Measurements from ENCODE around the gene C1orf232. TPM values are rescaled to one million over a fixed set of nuclear protein-coding genes. Genes with fewer than 3 reads are reported as not detected.

C1orf232 gene
- total and polyA plus RNA-seq, 2 of the 13 experiments (the other 11 are each of a cell fraction or from before 2014, with no cell fraction given): not detected

DNA sequence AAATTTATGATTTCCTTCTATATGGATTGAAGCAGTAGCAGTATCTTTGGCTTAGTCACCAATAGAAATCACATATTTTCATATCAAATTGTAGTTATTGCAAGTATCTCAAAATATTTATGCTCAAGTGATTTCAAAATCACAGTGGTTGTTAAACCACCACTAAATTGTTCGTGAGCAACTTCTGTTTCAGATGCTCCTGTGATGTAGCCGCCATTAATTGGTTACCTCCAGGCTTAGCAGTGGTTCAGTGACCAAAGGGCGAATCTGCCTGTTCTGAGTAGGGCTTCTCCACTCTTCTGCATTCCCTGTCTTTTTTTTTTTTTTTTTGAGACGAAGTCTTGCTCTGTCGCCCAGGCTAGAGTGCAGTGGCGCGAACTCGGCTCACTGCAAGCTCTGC is 6.6 kb upstream of the C1orf232 start:
- Histone ChIP-seq H4K20me1 (ENCODE audit: insufficient read depth, low read length) (no peaks in the 10 kb centered on the region), H3K9me3 (ENCODE audit: low read length) (no peaks in the 10 kb centered on the region), H3K36me3 (replicated peaks in 1 of 2; ENCODE audit: control insufficient read depth in 1 of 2, insufficient read depth in 2 of 2, low read length in 2 of 2) (no peaks in the 10 kb centered on the region), H3K4me2 (ENCODE audit: low read depth, low read length) (no peak overlapping the region), H3K79me2 (ENCODE audit: insufficient read depth, low read length) (peaks cover 3% of the 10 kb centered on the region), H2AFZ (ENCODE audit: low read length) (no peak overlapping the region), H3K27ac (ENCODE audit: extremely low read length, insufficient read depth, low read length) (no peak overlapping the region), H3K4me3 (replicated peaks in 1 of 3; ENCODE audit: insufficient read depth in 1 of 3, low read depth in 2 of 3, low read length in 3 of 3) (no peak overlapping the region), H3K9ac (ENCODE audit: insufficient read depth, low read depth, low read length) (no peak overlapping the region), H3K4me1 (ENCODE audit: insufficient read depth, low read length) (peaks cover 35% of the 10 kb centered on the region), H3K27me3 (ENCODE audit: control insufficient read depth in 1 of 2, insufficient read depth in 2 of 2, low read length in 2 of 2) (no peaks in the 10 kb centered on the region; a peak in 1 of 5 replicates)
- POLR2A ChIA-PET: interaction anchor here (1.2 kb wide), 1 partner anchor 257 kb away, joined by 4 read pairs; the partner anchor contains the start of gene DHDDS
- BruUV-seq (replicated peaks): no TSS peak
- FAIRE-seq (no peak), ATAC-seq (no peak), DNase-seq (ENCODE audit: low spot score) (no peak)
- 42% methylated on average over 8 of the region's 8 CpGs for WGBS (ENCODE audit: low lambda C conversion rate)
- intact Hi-C loops (cut with micrococcal nuclease; ENCODE audit: unreplicated experiment): no loop called here
- CTCF ChIA-PET (ENCODE audit: low intra/inter-chr PET ratio, low total read pairs): no interaction called here
- in situ Hi-C loops (cut with HindIII; ENCODE audit: extremely low pct_ligation_motif_present, low pct_unique_long_range_greater_than_20kb): no loop called here
- TF ChIP-seq, protein P1, sequence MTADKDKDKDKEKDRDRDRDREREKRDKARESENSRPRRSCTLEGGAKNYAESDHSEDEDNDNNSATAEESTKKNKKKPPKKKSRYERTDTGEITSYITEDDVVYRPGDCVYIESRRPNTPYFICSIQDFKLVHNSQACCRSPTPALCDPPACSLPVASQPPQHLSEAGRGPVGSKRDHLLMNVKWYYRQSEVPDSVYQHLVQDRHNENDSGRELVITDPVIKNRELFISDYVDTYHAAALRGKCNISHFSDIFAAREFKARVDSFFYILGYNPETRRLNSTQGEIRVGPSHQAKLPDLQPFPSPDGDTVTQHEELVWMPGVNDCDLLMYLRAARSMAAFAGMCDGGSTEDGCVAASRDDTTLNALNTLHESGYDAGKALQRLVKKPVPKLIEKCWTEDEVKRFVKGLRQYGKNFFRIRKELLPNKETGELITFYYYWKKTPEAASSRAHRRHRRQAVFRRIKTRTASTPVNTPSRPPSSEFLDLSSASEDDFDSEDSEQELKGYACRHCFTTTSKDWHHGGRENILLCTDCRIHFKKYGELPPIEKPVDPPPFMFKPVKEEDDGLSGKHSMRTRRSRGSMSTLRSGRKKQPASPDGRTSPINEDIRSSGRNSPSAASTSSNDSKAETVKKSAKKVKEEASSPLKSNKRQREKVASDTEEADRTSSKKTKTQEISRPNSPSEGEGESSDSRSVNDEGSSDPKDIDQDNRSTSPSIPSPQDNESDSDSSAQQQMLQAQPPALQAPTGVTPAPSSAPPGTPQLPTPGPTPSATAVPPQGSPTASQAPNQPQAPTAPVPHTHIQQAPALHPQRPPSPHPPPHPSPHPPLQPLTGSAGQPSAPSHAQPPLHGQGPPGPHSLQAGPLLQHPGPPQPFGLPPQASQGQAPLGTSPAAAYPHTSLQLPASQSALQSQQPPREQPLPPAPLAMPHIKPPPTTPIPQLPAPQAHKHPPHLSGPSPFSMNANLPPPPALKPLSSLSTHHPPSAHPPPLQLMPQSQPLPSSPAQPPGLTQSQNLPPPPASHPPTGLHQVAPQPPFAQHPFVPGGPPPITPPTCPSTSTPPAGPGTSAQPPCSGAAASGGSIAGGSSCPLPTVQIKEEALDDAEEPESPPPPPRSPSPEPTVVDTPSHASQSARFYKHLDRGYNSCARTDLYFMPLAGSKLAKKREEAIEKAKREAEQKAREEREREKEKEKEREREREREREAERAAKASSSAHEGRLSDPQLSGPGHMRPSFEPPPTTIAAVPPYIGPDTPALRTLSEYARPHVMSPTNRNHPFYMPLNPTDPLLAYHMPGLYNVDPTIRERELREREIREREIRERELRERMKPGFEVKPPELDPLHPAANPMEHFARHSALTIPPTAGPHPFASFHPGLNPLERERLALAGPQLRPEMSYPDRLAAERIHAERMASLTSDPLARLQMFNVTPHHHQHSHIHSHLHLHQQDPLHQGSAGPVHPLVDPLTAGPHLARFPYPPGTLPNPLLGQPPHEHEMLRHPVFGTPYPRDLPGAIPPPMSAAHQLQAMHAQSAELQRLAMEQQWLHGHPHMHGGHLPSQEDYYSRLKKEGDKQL (CRISPR knock-in tag; IDR thresholded peaks at IDR 0.05; ENCODE audit: low read depth): no peak
- TF ChIP-seq JDP2 (CRISPR knock-in tag; IDR thresholded peaks at IDR 0.05; ENCODE audit: borderline replicate concordance): no peak
- TF ChIP-seq NCOA5 (CRISPR knock-in tag; IDR thresholded peaks at IDR 0.05): no peak
- no peak for TF ChIP-seq ZNF383 (CRISPR knock-in tag; IDR thresholded peaks at IDR 0.05; ENCODE audit: borderline replicate concordance)
- no peak for TF ChIP-seq SMAD3 (CRISPR knock-in tag; IDR thresholded peaks at IDR 0.05)
- no peak for TF ChIP-seq ZMAT3 (CRISPR knock-in tag; conservative IDR thresholded peaks at IDR 0.05)
- TF ChIP-seq MLX (CRISPR knock-in tag; IDR thresholded peaks at IDR 0.05): no peak
- no peak for TF ChIP-seq ZNF891 (CRISPR knock-in tag; IDR thresholded peaks at IDR 0.05)
- TF ChIP-seq, protein P2, sequence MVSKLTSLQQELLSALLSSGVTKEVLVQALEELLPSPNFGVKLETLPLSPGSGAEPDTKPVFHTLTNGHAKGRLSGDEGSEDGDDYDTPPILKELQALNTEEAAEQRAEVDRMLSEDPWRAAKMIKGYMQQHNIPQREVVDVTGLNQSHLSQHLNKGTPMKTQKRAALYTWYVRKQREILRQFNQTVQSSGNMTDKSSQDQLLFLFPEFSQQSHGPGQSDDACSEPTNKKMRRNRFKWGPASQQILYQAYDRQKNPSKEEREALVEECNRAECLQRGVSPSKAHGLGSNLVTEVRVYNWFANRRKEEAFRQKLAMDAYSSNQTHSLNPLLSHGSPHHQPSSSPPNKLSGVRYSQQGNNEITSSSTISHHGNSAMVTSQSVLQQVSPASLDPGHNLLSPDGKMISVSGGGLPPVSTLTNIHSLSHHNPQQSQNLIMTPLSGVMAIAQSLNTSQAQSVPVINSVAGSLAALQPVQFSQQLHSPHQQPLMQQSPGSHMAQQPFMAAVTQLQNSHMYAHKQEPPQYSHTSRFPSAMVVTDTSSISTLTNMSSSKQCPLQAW (CRISPR knock-in tag; IDR thresholded peaks at IDR 0.05): no peak
- TF ChIP-seq ZFP37 (CRISPR knock-in tag; IDR thresholded peaks at IDR 0.05; ENCODE audit: borderline replicate concordance): no peak
- no peak for TF ChIP-seq ZZZ3 (CRISPR knock-in tag; IDR thresholded peaks at IDR 0.05; ENCODE audit: borderline replicate concordance)
- TF ChIP-seq ZFP91 (CRISPR knock-in tag; IDR thresholded peaks at IDR 0.05; ENCODE audit: borderline replicate concordance): no peak
- TF ChIP-seq, protein P3, sequence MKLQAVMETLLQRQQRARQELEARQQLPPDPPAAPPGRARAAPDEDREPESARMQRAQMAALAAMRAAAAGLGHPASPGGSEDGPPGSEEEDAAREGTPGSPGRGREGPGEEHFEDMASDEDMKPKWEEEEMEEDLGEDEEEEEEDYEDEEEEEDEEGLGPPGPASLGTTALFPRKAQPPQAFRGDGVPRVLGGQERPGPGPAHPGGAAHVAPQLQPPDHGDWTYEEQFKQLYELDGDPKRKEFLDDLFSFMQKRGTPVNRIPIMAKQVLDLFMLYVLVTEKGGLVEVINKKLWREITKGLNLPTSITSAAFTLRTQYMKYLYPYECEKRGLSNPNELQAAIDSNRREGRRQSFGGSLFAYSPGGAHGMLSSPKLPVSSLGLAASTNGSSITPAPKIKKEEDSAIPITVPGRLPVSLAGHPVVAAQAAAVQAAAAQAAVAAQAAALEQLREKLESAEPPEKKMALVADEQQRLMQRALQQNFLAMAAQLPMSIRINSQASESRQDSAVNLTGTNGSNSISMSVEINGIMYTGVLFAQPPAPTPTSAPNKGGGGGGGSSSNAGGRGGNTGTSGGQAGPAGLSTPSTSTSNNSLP (IDR thresholded peaks at IDR 0.05; ENCODE audit: low read depth, low read length): no peak
- no peak for TF ChIP-seq MEIS1 (CRISPR knock-in tag; IDR thresholded peaks at IDR 0.05; ENCODE audit: borderline replicate concordance)

Measured in HepG2 (cell line).